GM19324 (cell line): ENCODE results near the gene SMC1B.
"Not testable (repeated sequence)": the region's sequence is repeated elsewhere in the genome, so short reads cannot be mapped to it uniquely, and the experiment has no call there.

Experiments
- ATAC-seq: cut with Tn5 transposase; IDR thresholded peaks from one replicate; pipeline ENCODE4 v1.9.1; 2021; ENCODE audit warnings: mild to moderate bottlenecking, moderate library complexity; ENCODE audit not compliant: unreplicated experiment, low FRiP score

Gene SMC1B

GRCh38 chr22:45328261-45328660 lies 85.1 kb downstream of the SMC1B start:
- not testable (repeated sequence) for ATAC-seq

- ATAC-seq: no peak
Measured at GRCh38 chr22:45324311-45324711, 89.1 kb downstream of the SMC1B start.

- no peak for ATAC-seq
Measured at GRCh38 chr22:45323695-45324094, 89.7 kb downstream of the SMC1B start.

- no peak for ATAC-seq
Measured at GRCh38 chr22:45322873-45323525, 90.4 kb downstream of the SMC1B start.

- no peak for ATAC-seq
Measured at GRCh38 chr22:45321827-45322226, 91.6 kb downstream of the SMC1B start.

GRCh38 chr22:45320357-45320976 lies 92.9 kb downstream of the SMC1B start:
- no peak for ATAC-seq

- ATAC-seq: no peak
Measured at GRCh38 chr22:45319324-45319685, 94.1 kb downstream of the SMC1B start.

- ATAC-seq: peak; percentile 19
Measured at GRCh38 chr22:45318558-45319323, 94.7 kb downstream of the SMC1B start.

GRCh38 chr22:45318168-45318557 lies 95.2 kb downstream of the SMC1B start:
- peak; percentile 50 for ATAC-seq

- peak; percentile 12 for ATAC-seq
Measured at GRCh38 chr22:45317551-45318167, 95.7 kb downstream of the SMC1B start.

GRCh38 chr22:45316796-45317526 lies 96.4 kb downstream of the SMC1B start:
- no peak for ATAC-seq

GRCh38 chr22:45314786-45315185 lies 98.6 kb downstream of the SMC1B start:
- no peak for ATAC-seq

GRCh38 chr22:45314054-45314721 lies 99.2 kb downstream of the SMC1B start:
- ATAC-seq: no peak

GRCh38 chr22:45312856-45313255 lies 100.5 kb downstream of the SMC1B start:
- no peak for ATAC-seq

GRCh38 chr22:45312415-45312814 lies 101.0 kb downstream of the SMC1B start:
- ATAC-seq: no peak

- no peak for ATAC-seq
Measured at GRCh38 chr22:45310977-45311531, 102.3 kb downstream of the SMC1B start.

- no peak for ATAC-seq
Measured at GRCh38 chr22:45310331-45310976, 102.9 kb downstream of the SMC1B start.

GRCh38 chr22:45309422-45310227 lies 103.8 kb downstream of the SMC1B start, which contains the start of gene FAM118A:
Gene FAM118A, plus strand, starts transcription at chr22:45309934. Its CDS starts 12,446 bp downstream, at chr22:45322380.
- ATAC-seq: peak; percentile 88
